CD14-positive monocyte (primary cell): ENCODE measurements around the gene SH3BP5. TPM values are rescaled to one million over a fixed set of nuclear protein-coding genes. Genes with fewer than 3 reads are reported as not detected.

Source experiments
- DNase-seq, 3 donors: peaks; one replicate each; pipeline ENCODE4 v3.0.0-alpha.2; 2011 to 2022
- H2AFZ ChIP-seq: 2 replicates; pipeline ENCODE4 v1.6.0; 2012; ENCODE audit warnings: mild to moderate bottlenecking, low read depth, low read length, inconsistent platforms; ENCODE audit not compliant: insufficient read depth, poor library complexity, severe bottlenecking
- H3K27ac ChIP-seq, 2 donors: 1 replicate in 1 of 2; 2 replicates in 1 of 2; pipeline ENCODE4 v1.5.1; 2012 to 2013; ENCODE audit warnings: low read length in 2 of 2, control low read depth in 1 of 2, inconsistent platforms in 1 of 2, low read depth in 1 of 2, mild to moderate bottlenecking in 1 of 2
- H3K27me3 ChIP-seq, 2 donors: one replicate each; pipeline versions ENCODE4 v1.6.0 to v1.6.1; 2011 to 2013; ENCODE audit warnings: low read length in 2 of 2; ENCODE audit not compliant: control insufficient read depth in 2 of 2, insufficient read depth in 2 of 2
- H3K36me3 ChIP-seq, 2 donors: replicated peaks in 1 of 2; 1 replicate in 1 of 2; 2 replicates in 1 of 2; pipeline versions ENCODE4 v1.5.1 to v1.6.1; 2012 to 2013; ENCODE audit warnings: low read length in 2 of 2, control low read depth in 1 of 2, inconsistent platforms in 1 of 2, mild to moderate bottlenecking in 1 of 2; ENCODE audit not compliant: insufficient read depth in 2 of 2, control insufficient read depth in 1 of 2
- H3K4me1 ChIP-seq, 2 donors: 1 replicate in 1 of 2; 2 replicates in 1 of 2; pipeline versions ENCODE4 v1.5.1 to v1.6.1; 2012 to 2013; ENCODE audit warnings: low read length in 2 of 2, control low read depth in 1 of 2, inconsistent platforms in 1 of 2, mild to moderate bottlenecking in 1 of 2, moderate library complexity in 1 of 2; ENCODE audit not compliant: insufficient read depth in 2 of 2, control insufficient read depth in 1 of 2
- H3K4me2 ChIP-seq: replicated peaks from 2 replicates; pipeline ENCODE3; 2012; ENCODE audit warnings: low read length, moderate library complexity, mild to moderate bottlenecking; ENCODE audit not compliant: poor library complexity, severe bottlenecking; ENCODE audit errors: extremely low read depth
- H3K4me3 ChIP-seq, 3 experiments: fragments of 200-600 bp in 1 of 3; sonication (generic) in 1 of 3; replicated peaks in 1 of 3; 1 replicate in 2 of 3; 2 replicates in 1 of 3; pipeline ENCODE4 v1.5.1; 2011 to 2013; ENCODE audit warnings: low read length in 3 of 3, mild to moderate bottlenecking in 3 of 3, control low read depth in 2 of 3, low read depth in 2 of 3, inconsistent platforms in 1 of 3, moderate library complexity in 1 of 3
- H3K79me2 ChIP-seq: 2 replicates; pipeline ENCODE4 v1.6.0; 2012; ENCODE audit warnings: mild to moderate bottlenecking, control low read depth, inconsistent platforms, low read length, moderate library complexity; ENCODE audit not compliant: insufficient read depth
- H3K9ac ChIP-seq: 2 replicates; pipeline ENCODE4 v1.6.0; 2017; ENCODE audit warnings: low read length, mild to moderate bottlenecking; ENCODE audit not compliant: insufficient read depth, poor library complexity, severe bottlenecking
- H3K9me3 ChIP-seq, 2 donors: replicated peaks in 1 of 2; 1 replicate in 1 of 2; 2 replicates in 1 of 2; pipeline versions ENCODE4 v1.5.1 to v1.6.1; 2012 to 2013; ENCODE audit warnings: low read length in 2 of 2, control low read depth in 1 of 2; ENCODE audit not compliant: control insufficient read depth in 1 of 2, insufficient read depth in 1 of 2
- H4K20me1 ChIP-seq: 2 replicates; pipeline ENCODE4 v1.6.0; 2012; ENCODE audit warnings: mild to moderate bottlenecking, low read length, control low read depth, moderate library complexity; ENCODE audit not compliant: insufficient read depth
- H3K27ac Mint-ChIP-seq, 7 donors: one replicate each; pipeline ENCODE4 v1.8.0; 2020; ENCODE audit warnings: mild to moderate bottlenecking in 7 of 7, mixed read lengths in 7 of 7, moderate library complexity in 6 of 7, inconsistent platforms in 2 of 7
- H3K27me3 Mint-ChIP-seq, 3 donors: one replicate each; pipeline ENCODE4 v1.8.0; 2021 to 2022; ENCODE audit warnings: low read depth in 3 of 3, mild to moderate bottlenecking in 3 of 3, mixed read lengths in 3 of 3, moderate library complexity in 3 of 3, inconsistent platforms in 1 of 3
- H3K36me3 Mint-ChIP-seq, 2 donors: one replicate each; pipeline ENCODE4 v1.8.0; 2020; ENCODE audit warnings: mixed read lengths in 2 of 2, inconsistent platforms in 1 of 2, mild to moderate bottlenecking in 1 of 2
- H3K4me1 Mint-ChIP-seq: one replicate; pipeline ENCODE4 v1.8.0; 2020; ENCODE audit warnings: mild to moderate bottlenecking, mixed read lengths
- H3K4me3 Mint-ChIP-seq, 2 donors: one replicate each; pipeline ENCODE4 v1.8.0; 2020; ENCODE audit warnings: mild to moderate bottlenecking in 2 of 2, mixed read lengths in 2 of 2, moderate library complexity in 1 of 2
- H3K9me3 Mint-ChIP-seq, 7 donors: one replicate each; pipeline ENCODE4 v1.8.0; 2020 to 2022; ENCODE audit warnings: mixed read lengths in 7 of 7, mild to moderate bottlenecking in 6 of 7, moderate library complexity in 6 of 7, inconsistent platforms in 2 of 7
- WGBS: methylation state at CpG from one replicate; pipeline ENCODE4 v1.1.5; 2013; ENCODE audit warnings: missing lambda C conversion rate; ENCODE audit not compliant: insufficient coverage; 5-methylcytosine and 5-hydroxymethylcytosine counted together
- intact Hi-C, 2 donors: fragments of 100-400 bp; cut with micrococcal nuclease; formaldehyde crosslinking; loops; one replicate each; pipeline versions ENCODE4 v1.15.0 to v1.15.1; 2023
- polyA plus RNA-seq, 3 donors: library from polyadenylated mRNA; depleted of rRNA in 1 of 3; unstranded in 2 of 3; stranded (reverse) in 1 of 3; fragments of 300-500 nt in 2 of 3; fragments of >200 nt in 1 of 3; fragmentation: Illumina TruSeq in 2 of 3; gene quantifications; 1 replicate in 2 of 3; 2 replicates in 1 of 3; pipeline ENCODE4 v1.2.3, GENCODE V29; 2012 to 2021
- TF ChIP-seq, protein P1 (sequence below): fragments of 200-600 bp; IDR thresholded peaks from one replicate; pipeline ENCODE4 v1.8.0; 2022; ENCODE audit warnings: antibody characterized with exemption, mild to moderate bottlenecking

Gene SH3BP5
- polyA plus RNA-seq, 3 donors: 10.7 to 29.6 (median 22.8) TPM

DNA sequence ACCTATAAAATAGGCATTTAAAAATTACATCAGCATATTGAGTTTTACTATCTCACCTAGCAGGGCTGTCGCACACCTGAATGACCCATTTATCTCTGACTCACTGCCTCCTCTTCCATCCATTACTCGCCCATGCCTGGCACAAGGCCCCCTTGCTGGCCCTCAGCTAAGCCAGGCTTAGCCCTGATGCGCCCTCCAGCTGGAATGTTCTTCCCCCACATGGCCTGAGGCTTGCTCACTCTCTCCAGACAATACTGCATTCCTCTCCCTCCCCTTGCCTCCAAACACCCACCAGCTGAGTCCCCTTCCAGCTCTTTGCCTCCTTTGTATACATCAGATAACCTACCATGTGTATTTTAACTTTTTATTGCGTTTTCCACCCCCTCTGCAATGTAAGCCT, 7.2 kb downstream of the SH3BP5 start:
- 96% methylated on average over 3 of the region's 4 CpGs for WGBS
- Mint-ChIP-seq H3K36me3 (peaks cover 88 to 91% of the 10 kb centered on the region in 2 donors), H3K9me3 (no peaks in the 10 kb centered on the region)

DNA sequence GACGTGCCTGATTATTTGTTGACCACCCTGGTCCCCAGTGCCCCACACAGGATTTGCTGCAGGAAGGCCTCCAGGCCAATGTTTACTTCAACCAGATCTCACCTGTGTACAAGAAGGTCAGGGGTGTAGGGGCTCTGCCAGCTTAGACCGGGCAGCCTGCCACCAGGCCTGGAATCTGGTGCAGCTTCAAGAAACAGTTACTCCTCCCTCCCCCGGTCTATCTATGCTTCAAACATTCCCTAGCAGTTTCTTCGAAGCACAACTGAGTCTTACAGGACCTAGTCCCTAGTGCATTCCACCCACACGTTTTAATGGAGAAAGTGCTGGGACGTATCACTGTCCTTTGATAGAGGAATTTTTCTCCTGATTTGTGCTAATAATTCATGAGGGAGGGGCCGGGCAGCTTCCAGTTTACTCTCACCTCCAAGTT, 8.0 kb downstream of the SH3BP5 start:
- Mint-ChIP-seq H3K27me3 (peaks cover 0 to 8% (median 6%) of the 10 kb centered on the region in 3 donors), H3K9me3 (no peaks in the 10 kb centered on the region), H3K4me1 (peaks cover 24% of the 10 kb centered on the region), H3K4me3 (no peak overlapping the region), H3K36me3 (peaks cover 86 to 87% of the 10 kb centered on the region in 2 donors), H3K27ac (no peak overlapping the region)
- H3K9me3 ChIP-seq: no peaks in the 10 kb centered on the region
- intact Hi-C loops: loop anchor here in 1 of 2 donors (5.0 kb wide), 1 partner anchor 48 kb away; no protein-coding TSS in a partner anchor
- H3K4me3 ChIP-seq: no peak overlapping the region
- TF ChIP-seq, protein P1, sequence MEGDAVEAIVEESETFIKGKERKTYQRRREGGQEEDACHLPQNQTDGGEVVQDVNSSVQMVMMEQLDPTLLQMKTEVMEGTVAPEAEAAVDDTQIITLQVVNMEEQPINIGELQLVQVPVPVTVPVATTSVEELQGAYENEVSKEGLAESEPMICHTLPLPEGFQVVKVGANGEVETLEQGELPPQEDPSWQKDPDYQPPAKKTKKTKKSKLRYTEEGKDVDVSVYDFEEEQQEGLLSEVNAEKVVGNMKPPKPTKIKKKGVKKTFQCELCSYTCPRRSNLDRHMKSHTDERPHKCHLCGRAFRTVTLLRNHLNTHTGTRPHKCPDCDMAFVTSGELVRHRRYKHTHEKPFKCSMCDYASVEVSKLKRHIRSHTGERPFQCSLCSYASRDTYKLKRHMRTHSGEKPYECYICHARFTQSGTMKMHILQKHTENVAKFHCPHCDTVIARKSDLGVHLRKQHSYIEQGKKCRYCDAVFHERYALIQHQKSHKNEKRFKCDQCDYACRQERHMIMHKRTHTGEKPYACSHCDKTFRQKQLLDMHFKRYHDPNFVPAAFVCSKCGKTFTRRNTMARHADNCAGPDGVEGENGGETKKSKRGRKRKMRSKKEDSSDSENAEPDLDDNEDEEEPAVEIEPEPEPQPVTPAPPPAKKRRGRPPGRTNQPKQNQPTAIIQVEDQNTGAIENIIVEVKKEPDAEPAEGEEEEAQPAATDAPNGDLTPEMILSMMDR: no peak
- H3K4me1 ChIP-seq: peaks cover 8 to 13% of the 10 kb centered on the region in 2 donors
- H3K27me3 ChIP-seq: peaks cover 0 to 1% of the 10 kb centered on the region in 2 donors
- 100% methylated on average over 2 of the region's 7 CpGs for WGBS
- H3K27ac ChIP-seq: no peak overlapping the region
- DNase-seq: no peak
- H3K4me2 ChIP-seq: no peak overlapping the region
- H4K20me1 ChIP-seq: peaks cover 83% of the 10 kb centered on the region
- peaks cover 18 to 63% of the 10 kb centered on the region in 2 donors for H3K36me3 ChIP-seq
- H3K9ac ChIP-seq: no peak overlapping the region
- H2AFZ ChIP-seq: no peak overlapping the region
- H3K79me2 ChIP-seq: peaks cover 28% of the 10 kb centered on the region

More for the DNA sequence above, 7.2 kb downstream of the SH3BP5 start:
- H3K27me3 ChIP-seq: peaks cover 0 to 3% of the 10 kb centered on the region in 2 donors
- TF ChIP-seq, protein P1: no peak
- peaks cover 23 to 68% of the 10 kb centered on the region in 2 donors for H3K36me3 ChIP-seq
- H3K79me2 ChIP-seq: peaks cover 23% of the 10 kb centered on the region
- no peak overlapping the region for H3K4me3 ChIP-seq
- H4K20me1 ChIP-seq: peaks cover 84% of the 10 kb centered on the region
- H3K4me1 Mint-ChIP-seq: peaks cover 25% of the 10 kb centered on the region
- H3K9me3 ChIP-seq: no peaks in the 10 kb centered on the region
- H3K4me3 Mint-ChIP-seq: no peak overlapping the region
- H3K4me1 ChIP-seq: peaks cover 9 to 11% of the 10 kb centered on the region in 2 donors
- intact Hi-C loops: no loop called here
- H3K27ac Mint-ChIP-seq: peak overlapping the region in 1 of 7 donors; percentile 21
- H3K27ac ChIP-seq: no peak overlapping the region
- H3K4me2 ChIP-seq: no peak overlapping the region
- peaks cover 5 to 11% (median 8%) of the 10 kb centered on the region in 3 donors for H3K27me3 Mint-ChIP-seq
- no peak overlapping the region for H2AFZ ChIP-seq
- no peak overlapping the region for H3K9ac ChIP-seq
- DNase-seq: no peak
